GM21381 (cell line): ENCODE measurements around the gene MMP23B.

Experiments used
- ATAC-seq: cut with Tn5 transposase; IDR thresholded peaks from one replicate; pipeline ENCODE4 v1.9.1; 2021; ENCODE audit warnings: mild to moderate bottlenecking, moderate library complexity; ENCODE audit not compliant: unreplicated experiment

Gene MMP23B

DNA sequence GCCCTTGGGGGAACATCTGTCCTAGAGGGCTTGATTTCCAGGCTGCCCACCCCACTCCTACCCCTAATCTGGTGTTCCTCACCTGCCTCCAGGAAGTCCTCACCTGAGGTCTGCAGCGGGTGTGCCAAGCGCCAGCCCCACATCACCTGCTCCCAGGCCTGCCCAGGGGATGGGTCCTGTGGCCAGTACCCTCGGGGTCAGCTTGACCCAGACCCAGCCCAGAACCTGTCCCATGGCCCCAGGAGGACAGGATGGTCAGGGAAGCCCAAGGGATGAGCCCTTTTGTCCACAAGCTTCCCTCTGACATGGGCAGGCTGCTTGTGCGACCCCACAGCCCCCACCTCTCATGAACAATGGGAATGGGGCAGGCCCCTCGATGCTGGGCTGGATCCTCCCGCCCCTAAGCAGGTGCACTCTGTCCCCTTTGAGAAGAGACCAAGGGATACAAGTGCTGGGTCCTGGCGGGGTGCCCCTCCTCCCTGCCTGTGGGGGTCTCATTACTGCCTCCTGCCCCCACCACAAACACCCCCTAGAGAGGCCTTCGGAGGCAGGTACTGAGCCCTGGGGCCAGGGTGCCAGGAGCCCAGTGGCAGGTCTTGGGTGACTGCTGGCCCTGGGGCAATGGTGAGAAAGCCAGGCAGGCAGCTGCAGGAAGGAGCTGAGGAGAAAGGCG, 13.4 kb upstream of the MMP23B start:
- ATAC-seq = no peak

DNA sequence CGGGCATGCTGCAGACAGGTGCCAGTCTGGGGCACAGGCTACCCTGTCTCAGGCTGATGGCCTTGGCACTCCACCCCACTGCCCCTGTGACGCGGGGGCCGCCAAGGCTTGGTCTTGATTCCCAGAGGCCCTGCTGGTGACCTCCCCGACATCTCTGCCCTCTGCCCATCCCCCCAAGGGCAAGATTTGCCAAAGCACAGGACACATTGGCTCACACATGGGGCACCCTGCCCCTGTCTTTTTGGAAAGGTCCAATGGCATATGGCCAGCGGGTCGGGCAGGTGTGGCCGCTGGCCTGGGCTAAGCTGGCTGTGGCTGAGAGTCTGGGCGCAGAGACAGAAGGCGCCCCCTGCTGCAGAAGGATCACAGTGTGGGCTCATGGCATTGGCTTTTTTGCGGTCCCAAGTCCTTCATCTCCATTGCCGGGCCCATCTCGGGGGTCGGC, 12.0 kb upstream of the MMP23B start:
- ATAC-seq = no peak

DNA sequence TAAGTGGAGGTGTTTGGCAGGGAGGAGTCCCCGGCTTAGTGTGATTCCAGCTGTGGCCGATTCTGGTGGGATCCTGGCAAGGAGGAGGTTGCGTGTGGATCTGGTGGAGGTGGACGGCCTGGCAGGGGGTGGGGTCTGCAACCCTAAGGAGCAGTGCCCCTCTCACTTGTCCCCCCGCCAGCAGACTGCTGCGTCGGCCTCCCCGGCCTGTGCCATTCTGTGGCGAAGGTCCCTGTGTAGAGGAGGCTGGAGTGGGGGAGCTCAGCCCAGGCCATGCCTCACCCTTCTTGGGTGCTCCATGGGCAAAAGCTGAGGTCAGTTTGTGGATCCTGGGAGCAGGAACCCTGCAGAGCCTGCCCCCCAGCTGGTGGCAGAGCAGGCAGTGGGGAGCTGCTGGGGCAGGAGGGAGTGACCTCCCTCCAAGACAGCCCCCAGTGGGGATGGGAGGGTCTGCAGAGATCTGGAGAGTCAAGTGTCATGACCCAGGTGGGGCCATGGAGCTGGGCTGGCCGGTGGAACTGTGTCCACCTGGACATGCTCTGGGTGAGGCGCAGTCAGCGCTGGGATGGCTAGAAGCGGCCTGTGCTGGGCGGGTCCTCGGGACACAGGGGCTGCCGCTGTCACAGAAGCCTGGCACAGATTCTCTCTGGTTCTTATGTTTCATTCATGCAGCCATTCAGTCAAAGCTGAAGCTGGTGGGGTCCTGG, 11.4 kb upstream of the MMP23B start:
- no peak for ATAC-seq

DNA sequence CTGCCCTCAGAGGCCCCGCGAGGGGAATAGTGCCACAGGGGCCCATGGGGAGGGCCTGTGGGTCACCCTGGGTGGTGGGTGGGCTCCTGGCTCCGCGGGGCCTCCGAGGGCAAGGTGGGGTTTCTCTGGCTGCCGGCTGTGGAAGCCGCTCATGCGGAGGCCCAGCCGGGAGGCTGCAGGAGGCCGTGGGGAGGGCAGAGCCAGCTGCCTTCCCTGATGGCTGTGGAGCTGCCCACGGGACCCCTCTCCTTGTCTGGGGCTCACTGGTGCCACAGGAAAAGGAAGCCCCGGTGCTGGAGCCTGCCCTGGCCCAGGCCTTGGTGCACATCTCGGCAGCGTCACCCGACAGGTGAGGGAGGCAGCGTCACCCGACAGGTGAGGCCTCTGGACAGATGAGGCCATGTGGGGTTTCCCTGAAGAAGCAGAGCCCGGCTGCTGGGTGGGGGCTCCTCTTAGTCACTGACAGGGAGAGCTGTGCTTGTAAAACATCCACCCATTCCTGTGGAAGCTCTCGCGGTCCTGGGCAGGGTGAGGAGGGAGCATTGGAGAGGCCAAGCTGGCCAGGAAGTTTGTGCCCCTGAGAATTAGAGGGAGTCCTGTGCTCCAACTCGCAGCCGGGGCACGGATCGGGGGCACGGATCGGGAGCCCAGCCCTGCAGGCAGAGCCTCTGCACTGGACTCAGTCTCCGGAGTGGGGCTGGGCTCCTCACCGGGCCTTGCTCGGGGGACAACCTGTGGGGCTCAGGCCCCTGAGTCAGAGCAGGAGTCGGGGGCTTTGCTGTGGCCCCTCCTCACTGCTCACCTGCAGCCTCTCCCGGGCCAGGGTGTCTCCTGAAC, 10.6 kb upstream of the MMP23B start:
- no peak for ATAC-seq

DNA sequence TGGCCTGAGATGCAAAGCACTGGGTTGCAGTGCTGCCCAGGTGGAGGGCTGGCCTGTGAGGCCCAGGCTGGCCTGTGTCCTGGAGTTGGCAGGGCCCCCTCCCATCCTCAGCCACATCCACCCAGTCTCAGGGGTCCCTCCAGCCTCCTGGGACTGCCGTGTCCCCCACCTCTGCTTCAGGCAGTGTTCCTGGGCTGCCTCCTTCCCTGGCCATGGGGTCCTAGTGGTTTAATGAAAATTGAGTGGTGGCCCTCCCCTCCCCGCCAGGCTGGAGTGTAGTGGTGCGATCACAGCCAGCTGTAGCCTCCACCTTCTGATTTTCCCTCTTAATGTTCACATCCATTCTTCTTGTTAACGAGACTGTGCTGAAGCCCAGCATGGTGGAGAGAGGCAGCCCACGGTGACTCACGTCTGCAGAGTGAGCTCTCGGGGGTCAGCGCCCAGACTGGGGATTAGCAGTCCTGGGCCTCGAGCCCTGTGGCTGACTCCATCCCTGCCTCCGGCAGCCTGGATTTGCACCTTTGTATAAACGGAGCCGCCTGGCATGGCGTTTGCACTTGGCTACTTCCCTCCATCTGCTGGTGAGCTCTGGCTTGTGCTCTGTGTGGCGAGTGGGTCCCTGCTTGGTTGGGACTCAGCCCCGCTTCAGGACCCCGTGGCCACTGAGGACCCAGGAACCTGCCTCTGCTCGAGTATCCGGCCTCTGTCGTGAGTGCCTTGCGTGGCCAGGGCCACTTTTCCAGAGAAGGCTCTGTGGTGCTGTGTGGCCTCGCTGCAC, 9.8 kb upstream of the MMP23B start:
- no peak for ATAC-seq

DNA sequence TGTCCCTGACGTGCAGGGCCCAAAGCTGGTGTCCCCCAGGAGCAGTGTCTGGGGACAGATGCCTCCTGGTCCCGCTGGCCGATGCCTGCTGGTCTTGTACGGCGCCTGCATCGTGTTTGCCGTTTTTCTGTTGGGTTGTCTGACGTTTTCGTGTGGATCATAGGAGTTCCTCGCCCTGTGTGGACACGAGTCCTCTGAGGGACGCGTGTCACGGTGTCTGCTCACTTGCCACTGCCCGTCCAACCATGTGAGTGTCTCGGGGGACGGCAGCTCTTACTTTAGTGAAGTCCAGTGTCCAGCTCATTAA, 9.2 kb upstream of the MMP23B start:
- ATAC-seq = no peak

DNA sequence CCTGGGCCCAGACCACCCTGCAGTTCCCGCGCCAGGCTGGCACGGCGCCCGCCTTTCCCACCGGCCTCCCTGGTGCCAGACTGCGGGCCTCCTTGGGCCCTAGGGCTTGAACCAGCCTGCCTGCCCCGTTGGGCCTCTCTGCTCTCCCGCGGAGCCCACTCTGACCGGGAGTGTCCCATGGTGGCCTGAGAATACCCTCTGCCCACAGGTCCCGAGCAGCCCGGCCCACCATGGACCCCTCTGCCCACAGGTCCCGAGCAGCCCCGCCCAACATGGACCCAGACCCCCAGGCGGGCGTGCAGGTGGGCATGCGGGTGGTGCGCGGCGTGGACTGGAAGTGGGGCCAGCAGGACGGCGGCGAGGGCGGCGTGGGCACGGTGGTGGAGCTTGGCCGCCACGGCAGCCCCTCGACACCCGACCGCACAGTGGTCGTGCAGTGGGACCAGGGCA, 8.8 kb upstream of the MMP23B start:
- ATAC-seq = no peak

DNA sequence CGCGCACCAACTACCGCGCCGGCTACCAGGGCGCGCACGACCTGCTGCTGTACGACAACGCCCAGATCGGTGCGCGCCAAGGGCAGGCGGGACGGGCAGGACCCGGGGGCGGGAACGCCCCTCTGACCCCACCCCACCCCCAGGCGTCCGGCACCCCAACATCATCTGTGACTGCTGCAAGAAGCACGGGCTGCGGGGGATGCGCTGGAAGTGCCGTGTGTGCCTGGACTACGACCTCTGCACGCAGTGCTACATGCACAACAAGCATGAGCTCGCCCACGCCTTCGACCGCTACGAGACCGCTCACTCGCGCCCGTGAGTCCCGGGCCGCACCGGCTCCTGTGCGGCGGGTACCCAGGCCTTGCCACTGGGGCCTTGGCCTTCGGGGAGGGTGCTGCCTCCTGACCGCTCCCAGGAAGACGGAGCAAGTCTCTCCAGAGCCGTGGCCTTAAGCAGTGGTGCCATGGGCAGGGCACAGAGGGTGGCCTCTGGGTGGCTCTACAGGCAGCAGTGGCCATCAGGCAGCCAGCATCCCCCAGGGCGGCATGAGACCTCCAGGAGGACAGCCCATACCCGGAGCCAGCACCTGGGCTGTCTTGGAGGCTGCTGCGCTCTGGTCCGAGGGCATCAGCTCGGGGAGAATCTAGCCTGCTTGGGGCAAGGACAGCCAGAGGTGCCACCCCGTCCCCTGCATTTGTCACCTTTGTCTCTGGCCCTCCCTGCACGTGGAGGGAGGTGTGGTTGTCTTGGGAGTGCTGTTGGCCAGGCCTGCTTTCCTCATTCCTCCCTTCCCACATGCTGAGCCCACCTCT, 8.1 kb upstream of the MMP23B start:
- ATAC-seq = no peak

DNA sequence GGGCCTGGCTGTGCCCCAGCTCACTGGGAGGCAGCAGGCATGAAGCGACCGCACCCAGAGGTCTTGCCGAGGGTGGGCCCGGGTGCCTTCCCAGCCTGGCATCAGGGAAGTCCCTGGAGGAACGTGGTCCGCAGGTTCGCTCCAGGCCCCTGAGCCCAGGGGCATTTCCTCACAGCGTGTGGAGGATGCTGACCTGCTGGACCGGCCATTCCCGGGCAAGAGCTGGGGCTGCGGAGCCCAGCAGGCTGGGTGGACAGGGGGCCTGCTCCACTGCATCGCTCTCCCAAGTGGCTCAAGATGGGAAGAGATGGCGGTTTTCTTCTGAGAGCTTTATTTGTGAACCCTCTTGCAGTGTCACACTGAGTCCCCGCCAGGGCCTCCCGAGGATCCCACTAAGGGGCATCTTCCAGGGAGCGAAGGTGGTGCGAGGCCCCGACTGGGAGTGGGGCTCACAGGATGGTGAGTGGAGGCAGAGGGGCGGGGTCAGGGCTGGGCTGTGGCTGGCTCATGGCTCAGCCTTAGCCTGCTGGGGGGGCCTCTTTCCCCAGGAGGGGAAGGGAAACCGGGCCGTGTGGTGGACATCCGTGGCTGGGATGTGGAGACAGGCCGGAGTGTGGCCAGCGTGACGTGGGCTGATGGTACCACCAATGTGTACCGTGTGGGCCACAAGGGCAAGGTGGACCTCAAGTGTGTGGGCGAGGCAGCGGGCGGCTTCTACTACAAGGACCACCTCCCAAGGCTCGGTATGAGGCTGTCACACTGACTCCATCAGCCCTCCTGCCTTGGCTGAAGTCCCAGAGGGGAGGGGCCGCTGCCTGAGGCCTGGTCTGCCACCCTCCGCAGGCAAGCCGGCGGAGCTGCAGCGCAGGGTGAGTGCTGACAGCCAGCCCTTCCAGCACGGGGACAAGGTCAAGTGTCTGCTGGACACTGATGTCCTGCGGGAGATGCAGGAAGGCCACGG, 7.2 kb upstream of the MMP23B start:
- ATAC-seq = no peak

DNA sequence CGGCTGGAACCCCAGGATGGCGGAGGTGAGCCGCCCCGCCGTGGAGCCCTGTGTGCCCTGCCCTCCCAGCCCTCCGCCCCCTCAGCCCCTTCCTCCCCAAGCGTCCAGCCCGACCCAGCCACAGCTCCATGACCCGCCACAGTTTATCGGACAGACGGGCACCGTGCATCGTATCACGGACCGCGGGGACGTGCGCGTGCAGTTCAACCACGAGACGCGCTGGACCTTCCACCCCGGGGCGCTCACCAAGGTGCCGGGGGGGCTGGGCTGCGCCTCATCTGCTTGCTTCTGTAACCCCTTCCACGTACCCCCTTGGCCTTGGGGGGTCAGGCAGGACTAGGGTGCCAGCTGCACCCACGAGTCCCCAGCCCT, 6.6 kb upstream of the MMP23B start:
- no peak for ATAC-seq

DNA sequence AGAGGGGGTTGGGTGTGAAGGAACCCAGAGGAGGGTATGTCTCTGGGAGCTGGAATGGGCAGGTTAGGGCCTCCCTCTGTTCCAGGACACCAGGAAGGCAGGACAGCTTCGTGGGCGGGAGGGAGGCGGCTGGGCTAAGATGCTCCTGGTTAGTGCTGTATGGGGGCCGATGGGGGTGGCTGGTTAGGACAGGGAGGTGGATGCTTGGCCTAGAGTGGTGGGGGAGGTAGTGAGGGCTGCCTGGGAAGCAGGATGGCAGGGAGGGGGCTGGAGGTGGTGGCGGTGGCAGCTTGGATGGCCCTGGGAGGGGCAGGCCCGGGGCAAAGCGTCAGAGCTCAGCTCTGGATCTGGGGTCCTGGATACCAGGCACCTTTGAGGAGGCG, 6.2 kb upstream of the MMP23B start:
- ATAC-seq = no peak

DNA sequence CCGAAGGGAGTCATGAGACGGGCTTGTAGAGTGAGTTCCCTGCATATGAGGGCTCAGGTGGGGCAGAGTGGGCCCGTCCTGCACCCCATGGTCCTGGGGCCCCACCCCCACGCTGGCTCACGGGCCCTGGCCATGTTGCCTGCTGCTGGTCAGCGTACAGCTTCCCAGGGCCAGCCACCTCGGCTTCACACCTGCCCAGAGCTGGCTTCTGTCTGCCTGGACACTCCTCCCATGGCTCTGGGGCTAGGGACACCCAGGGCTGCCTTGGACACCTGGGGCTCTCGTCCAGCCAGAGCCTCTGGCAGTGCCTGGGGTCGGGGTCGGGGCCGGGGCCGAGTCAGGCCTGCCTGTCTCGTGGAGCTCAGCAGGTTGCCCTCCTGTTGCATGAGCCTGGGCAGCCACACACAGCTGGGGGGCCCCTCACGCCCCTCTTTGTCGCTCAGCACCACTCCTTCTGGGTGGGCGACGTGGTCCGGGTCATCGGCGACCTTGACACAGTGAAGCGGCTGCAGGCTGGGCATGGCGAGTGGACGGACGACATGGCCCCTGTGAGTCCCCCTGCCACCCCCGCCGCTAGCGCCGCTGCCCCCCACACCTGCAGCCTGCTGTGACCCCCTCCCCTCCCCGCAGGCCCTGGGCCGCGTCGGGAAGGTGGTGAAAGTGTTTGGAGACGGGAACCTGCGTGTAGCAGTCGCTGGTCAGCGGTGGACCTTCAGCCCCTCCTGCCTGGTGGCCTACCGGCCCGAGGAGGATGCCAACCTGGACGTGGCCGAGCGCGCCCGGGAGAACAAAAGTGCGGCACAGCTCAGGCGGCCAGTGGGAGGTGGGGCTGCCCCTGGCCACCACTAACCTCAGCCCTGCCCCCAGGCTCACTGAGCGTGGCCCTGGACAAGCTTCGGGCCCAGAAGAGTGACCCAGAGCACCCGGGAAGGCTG, 5.5 kb upstream of the MMP23B start:
- ATAC-seq = no peak

DNA sequence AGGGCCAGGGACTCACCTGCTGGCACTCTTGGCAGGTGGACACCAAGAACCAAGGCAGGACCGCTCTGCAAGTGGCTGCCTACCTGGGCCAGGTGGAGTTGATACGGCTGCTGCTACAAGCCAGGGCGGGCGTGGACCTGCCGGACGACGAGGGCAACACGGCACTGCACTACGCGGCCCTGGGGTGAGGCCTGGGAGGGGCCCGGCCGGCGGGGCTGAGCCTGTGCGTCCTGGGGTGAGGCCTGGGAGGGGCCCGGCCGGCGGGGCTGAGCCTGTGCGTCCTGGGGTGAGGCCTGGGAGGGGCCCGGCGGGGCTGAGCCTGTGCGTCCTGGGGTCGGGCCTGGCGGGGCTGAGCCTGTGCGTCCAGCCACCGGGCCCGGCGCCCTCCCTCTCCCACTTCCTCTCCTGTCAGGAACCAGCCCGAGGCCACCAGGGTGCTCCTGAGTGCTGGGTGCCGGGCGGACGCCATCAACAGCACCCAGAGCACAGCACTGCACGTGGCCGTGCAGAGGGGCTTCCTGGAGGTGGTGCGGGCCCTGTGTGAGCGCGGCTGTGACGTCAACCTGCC, 4.6 kb upstream of the MMP23B start:
- no peak for ATAC-seq

DNA sequence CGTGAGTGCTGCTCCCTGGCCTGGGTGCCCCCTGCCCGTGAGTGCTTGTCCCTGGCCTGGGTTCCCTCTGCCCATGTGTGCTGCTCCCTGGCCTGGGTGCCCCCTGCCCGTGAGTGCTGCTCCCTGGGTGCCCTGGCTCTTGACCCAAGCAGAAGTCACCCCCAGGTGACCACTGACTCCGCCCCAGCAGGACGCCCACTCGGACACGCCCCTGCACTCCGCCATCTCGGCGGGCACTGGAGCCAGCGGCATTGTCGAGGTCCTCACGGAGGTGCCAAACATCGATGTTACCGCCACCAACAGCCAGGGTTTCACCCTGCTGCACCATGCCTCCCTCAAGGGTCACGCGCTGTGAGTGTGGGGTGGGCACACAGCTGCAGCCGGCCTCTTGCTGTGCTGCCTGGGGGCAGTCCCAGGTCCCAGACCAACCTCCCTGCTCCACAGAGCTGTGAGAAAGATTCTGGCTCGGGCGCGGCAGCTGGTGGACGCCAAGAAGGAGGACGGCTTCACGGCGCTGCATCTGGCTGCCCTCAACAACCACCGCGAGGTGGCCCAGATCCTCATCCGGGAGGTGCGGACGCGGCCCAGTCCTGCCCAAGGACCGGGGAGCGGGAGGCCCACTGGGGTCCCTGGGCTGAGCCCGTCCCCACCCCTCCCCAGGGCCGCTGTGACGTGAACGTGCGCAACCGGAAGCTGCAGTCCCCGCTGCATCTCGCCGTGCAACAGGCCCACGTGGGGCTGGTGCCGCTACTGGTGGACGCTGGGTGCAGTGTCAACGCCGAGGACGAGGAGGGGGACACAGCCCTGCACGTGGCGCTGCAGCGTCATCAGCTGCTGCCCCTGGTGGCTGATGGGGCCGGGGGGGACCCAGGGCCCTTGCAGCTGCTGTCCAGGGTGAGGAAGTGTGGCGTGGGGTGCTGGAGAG, 3.9 kb upstream of the MMP23B start:
- no peak for ATAC-seq

DNA sequence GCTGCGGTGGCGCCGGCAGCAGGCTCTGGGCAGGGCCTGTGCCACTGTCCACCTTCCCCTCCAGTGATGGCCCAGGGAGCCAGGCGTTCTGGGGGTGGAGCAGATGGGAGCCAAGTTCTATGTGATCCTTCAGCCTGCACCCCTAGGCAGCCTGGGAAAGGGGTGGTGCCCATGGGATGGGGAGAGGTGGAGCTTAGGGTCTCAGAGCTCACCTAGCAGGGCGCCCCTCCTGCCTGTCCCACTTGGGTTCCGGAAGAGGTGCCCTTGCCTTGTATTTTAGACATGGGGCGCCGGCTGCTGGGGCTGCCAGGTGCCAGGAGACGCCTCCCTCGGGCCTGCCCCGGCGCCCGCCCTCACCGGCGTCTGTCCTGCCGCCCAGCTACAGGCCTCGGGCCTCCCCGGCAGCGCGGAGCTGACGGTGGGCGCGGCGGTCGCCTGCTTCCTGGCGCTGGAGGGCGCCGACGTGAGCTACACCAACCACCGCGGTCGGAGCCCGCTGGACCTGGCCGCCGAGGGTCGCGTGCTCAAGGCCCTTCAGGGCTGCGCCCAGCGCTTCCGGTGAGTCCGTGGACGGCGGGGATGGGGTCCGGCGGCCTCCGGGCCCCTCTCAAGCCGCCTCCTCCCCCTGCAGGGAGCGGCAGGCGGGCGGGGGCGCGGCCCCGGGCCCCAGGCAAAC, 3.1 kb upstream of the MMP23B start:
- no peak for ATAC-seq
